ENCODE results near the gene PABPC3. TPM values are rescaled to one million over a fixed set of nuclear protein-coding genes. Genes with fewer than 3 reads are reported as not detected.

PABPC3 gene
- total RNA-seq, 2 donors from 2014 or later = 0.09 to 4.5 TPM

- WGBS = 78% methylated on average over 4 of the region's 4 CpGs
- no peak for TF ChIP-seq POLR2AphosphoS5 (IDR thresholded peaks at IDR 0.05)
- TF ChIP-seq, protein P1, sequence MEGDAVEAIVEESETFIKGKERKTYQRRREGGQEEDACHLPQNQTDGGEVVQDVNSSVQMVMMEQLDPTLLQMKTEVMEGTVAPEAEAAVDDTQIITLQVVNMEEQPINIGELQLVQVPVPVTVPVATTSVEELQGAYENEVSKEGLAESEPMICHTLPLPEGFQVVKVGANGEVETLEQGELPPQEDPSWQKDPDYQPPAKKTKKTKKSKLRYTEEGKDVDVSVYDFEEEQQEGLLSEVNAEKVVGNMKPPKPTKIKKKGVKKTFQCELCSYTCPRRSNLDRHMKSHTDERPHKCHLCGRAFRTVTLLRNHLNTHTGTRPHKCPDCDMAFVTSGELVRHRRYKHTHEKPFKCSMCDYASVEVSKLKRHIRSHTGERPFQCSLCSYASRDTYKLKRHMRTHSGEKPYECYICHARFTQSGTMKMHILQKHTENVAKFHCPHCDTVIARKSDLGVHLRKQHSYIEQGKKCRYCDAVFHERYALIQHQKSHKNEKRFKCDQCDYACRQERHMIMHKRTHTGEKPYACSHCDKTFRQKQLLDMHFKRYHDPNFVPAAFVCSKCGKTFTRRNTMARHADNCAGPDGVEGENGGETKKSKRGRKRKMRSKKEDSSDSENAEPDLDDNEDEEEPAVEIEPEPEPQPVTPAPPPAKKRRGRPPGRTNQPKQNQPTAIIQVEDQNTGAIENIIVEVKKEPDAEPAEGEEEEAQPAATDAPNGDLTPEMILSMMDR (IDR thresholded peaks at IDR 0.05) = no peak
- no peak for TF ChIP-seq POLR2A (IDR thresholded peaks at IDR 0.05)
- intact Hi-C loops (cut with DNase I) = no loop called here
These were observed 51.9 kb downstream of the PABPC3 start for GRCh38 chr13:25147638-25148401.

DNA sequence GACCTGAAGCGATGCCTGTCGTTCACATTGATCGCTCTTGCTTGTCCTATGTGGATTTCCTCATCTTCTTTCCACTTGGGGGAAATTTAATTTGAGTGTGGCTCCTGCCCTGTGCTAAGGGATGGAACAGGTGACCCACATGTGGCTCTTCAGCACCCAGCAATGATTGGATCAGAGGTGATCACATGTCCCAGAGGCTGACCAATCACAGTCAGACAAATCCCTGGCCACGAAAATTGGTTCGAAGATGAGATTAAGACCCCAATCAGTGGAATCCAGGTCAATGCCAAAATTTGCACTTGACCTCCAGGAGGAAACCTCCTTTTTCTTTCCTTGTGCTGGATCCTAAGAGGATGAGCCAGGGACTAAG is 52.5 kb downstream of the PABPC3 start:
- TF ChIP-seq, protein P1 (IDR thresholded peaks at IDR 0.05) = no peak
- no peak for TF ChIP-seq POLR2A (IDR thresholded peaks at IDR 0.05)
- TF ChIP-seq POLR2AphosphoS5 (IDR thresholded peaks at IDR 0.05) = no peak
- H3K27me3 ChIP-seq (replicated peaks; ENCODE audit: insufficient read depth) = no peaks in the 10 kb centered on the region
- no peak overlapping the region for H3K27ac ChIP-seq
- no peak for DNase-seq (ENCODE audit: low spot score)
- H3K4me1 ChIP-seq (replicated peaks) = no peaks in the 10 kb centered on the region
- H3K9me3 ChIP-seq = no peaks in the 10 kb centered on the region
- WGBS = 95% methylated on average over 5 of the region's 5 CpGs
- H3K36me3 ChIP-seq = no peaks in the 10 kb centered on the region
- intact Hi-C loops (cut with DNase I) = no loop called here
- H3K4me3 ChIP-seq = no peak overlapping the region

More at GRCh38 chr13:25147638-25148401, 51.9 kb downstream of the PABPC3 start:
- no peaks in the 10 kb centered on the region for H3K36me3 ChIP-seq
- H3K9me3 ChIP-seq = no peaks in the 10 kb centered on the region
- no peak overlapping the region for H3K4me3 ChIP-seq
- H3K27ac ChIP-seq = no peak overlapping the region
- DNase-seq (ENCODE audit: low spot score) = no peak
- no peaks in the 10 kb centered on the region for H3K27me3 ChIP-seq (replicated peaks; ENCODE audit: insufficient read depth)
- no peaks in the 10 kb centered on the region for H3K4me1 ChIP-seq (replicated peaks)

Small RNA genes lying within 50 kb of the gene (small RNA-seq; reads per million reads assigned to genes)
- 0 reads per million in 2 donors for gene AL359757.2

Other genes with a start within 250 kb of the PABPC3 start
- gene AMER2, start 76.2 kb downstream of the PABPC3 start, total RNA-seq = under 1 TPM; 0.18 to 0.34 TPM
- 10 to 100 TPM; 12.7 to 17.1 TPM for gene MTMR6, start 191.4 kb downstream of the PABPC3 start, total RNA-seq
- 100 to 1,000 TPM in 1 of 2 donors, 10 to 100 TPM in 1; 35.6 to 143 TPM for gene NUP58, start 205.5 kb downstream of the PABPC3 start, total RNA-seq